ENCODE measurements around the gene SH3PXD2A.

Gene SH3PXD2A

GRCh38 chr10:103548581-103549348 is 306.6 kb downstream of the SH3PXD2A start:
- TF ChIP-seq GATA1 (IDR thresholded peaks at IDR 0.05; ENCODE audit: low read depth, low read length): no peak
- no peak for TF ChIP-seq POLR2A (IDR thresholded peaks at IDR 0.05; ENCODE audit: low read length)
- DNase-seq: no peak

- no peak for TF ChIP-seq GATA1 (IDR thresholded peaks at IDR 0.05; ENCODE audit: low read depth, low read length)
- no peak for TF ChIP-seq POLR2A (IDR thresholded peaks at IDR 0.05; ENCODE audit: low read length)
- DNase-seq: no peak
Measured at GRCh38 chr10:103548006-103548405, 307.4 kb downstream of the SH3PXD2A start.

GRCh38 chr10:103547391-103547946 is 307.9 kb downstream of the SH3PXD2A start:
- TF ChIP-seq GATA1 (IDR thresholded peaks at IDR 0.05; ENCODE audit: low read depth, low read length) (no peak), POLR2A (IDR thresholded peaks at IDR 0.05; ENCODE audit: low read length) (no peak)
- no peak for DNase-seq

GRCh38 chr10:103546401-103546800 is 309.0 kb downstream of the SH3PXD2A start:
- DNase-seq: no peak

GRCh38 chr10:103545771-103546281 is 309.6 kb downstream of the SH3PXD2A start:
- TF ChIP-seq POLR2A (IDR thresholded peaks at IDR 0.05; ENCODE audit: low read length): no peak
- TF ChIP-seq GATA1 (IDR thresholded peaks at IDR 0.05; ENCODE audit: low read depth, low read length): no peak
- DNase-seq: no peak

More at GRCh38 chr10:103546401-103546800, 309.0 kb downstream of the SH3PXD2A start:
- TF ChIP-seq POLR2A (IDR thresholded peaks at IDR 0.05; ENCODE audit: low read length): no peak
- TF ChIP-seq GATA1 (IDR thresholded peaks at IDR 0.05; ENCODE audit: low read depth, low read length): no peak

GRCh38 chr10:103545366-103545765 is 310.0 kb downstream of the SH3PXD2A start:
- no peak for DNase-seq
- TF ChIP-seq GATA1 (IDR thresholded peaks at IDR 0.05; ENCODE audit: low read depth, low read length): no peak
- no peak for TF ChIP-seq POLR2A (IDR thresholded peaks at IDR 0.05; ENCODE audit: low read length)

GRCh38 chr10:103544657-103545310 is 310.6 kb downstream of the SH3PXD2A start:
- TF ChIP-seq GATA1 (IDR thresholded peaks at IDR 0.05; ENCODE audit: low read depth, low read length) (no peak), POLR2A (IDR thresholded peaks at IDR 0.05; ENCODE audit: low read length) (no peak)
- DNase-seq: no peak
